Keratinocyte (primary cell): ENCODE data around the gene PNMA8B. TPM values are rescaled to one million over a fixed set of nuclear protein-coding genes. Genes with fewer than 3 reads are reported as not detected.
A peak's percentile ranks its signal among the peaks of the same experiment; 100 is the strongest.

Experiments
- DNase-seq: peaks from one replicate; pipeline ENCODE4 v3.0.0-alpha.2; 2011; ENCODE audit warnings: low read depth, missing footprints, low spot score
- FAIRE-seq: peaks from 2 replicates; lab custom pipeline; 2011; peaks lifted over from hg19 to GRCh38; lab: Jason Lieb, UNC
- H2AFZ ChIP-seq: 2 replicates; pipeline ENCODE4 v1.6.0; 2012; ENCODE audit warnings: low read length, control low read depth, inconsistent platforms; ENCODE audit not compliant: control insufficient read depth
- H3K27ac ChIP-seq: 2 replicates; pipeline ENCODE4 v1.5.1; 2011; ENCODE audit warnings: low read length; ENCODE audit not compliant: control insufficient read depth, insufficient read depth
- H3K27me3 ChIP-seq: 3 replicates; pipeline ENCODE4 v1.6.0; 2011; ENCODE audit warnings: low read length; ENCODE audit not compliant: control insufficient read depth, insufficient read depth; ENCODE audit errors: extremely low read depth
- H3K36me3 ChIP-seq, 2 experiments: 2 replicates in 1 of 2; 3 replicates in 1 of 2; pipeline ENCODE4 v1.5.1; 2011; ENCODE audit warnings: low read length in 2 of 2, mild to moderate bottlenecking in 1 of 2; ENCODE audit not compliant: control insufficient read depth in 2 of 2, insufficient read depth in 2 of 2; ENCODE audit errors: extremely low read depth in 1 of 2
- H3K4me1 ChIP-seq: 3 replicates; pipeline ENCODE4 v1.5.1; 2011; ENCODE audit warnings: low read length; ENCODE audit not compliant: control insufficient read depth, insufficient read depth; ENCODE audit errors: extremely low read depth
- H3K4me2 ChIP-seq: 3 replicates; pipeline ENCODE4 v1.6.0; 2011; ENCODE audit warnings: low read depth, low read length; ENCODE audit not compliant: control insufficient read depth, insufficient read depth; ENCODE audit errors: extremely low read depth
- H3K4me3 ChIP-seq, 3 experiments: fragments of 200-600 bp in 1 of 3; sonication (generic) in 1 of 3; 2 replicates in 2 of 3; 3 replicates in 1 of 3; pipeline ENCODE4 v1.5.1; 2011 to 2016; ENCODE audit warnings: low read length in 3 of 3, mild to moderate bottlenecking in 3 of 3, control low read depth in 2 of 3, inconsistent platforms in 1 of 3, low read depth in 1 of 3, mixed read lengths in 1 of 3, mixed run types in 1 of 3, moderate library complexity in 1 of 3; ENCODE audit not compliant: control insufficient read depth in 2 of 3, insufficient read depth in 2 of 3; ENCODE audit errors: extremely low read depth in 1 of 3
- H3K79me2 ChIP-seq: 2 replicates; pipeline ENCODE4 v1.6.0; 2012; ENCODE audit warnings: low read length; ENCODE audit not compliant: control insufficient read depth, insufficient read depth
- H3K9ac ChIP-seq: 3 replicates; pipeline ENCODE4 v1.6.0; 2011; ENCODE audit warnings: low read length; ENCODE audit not compliant: control insufficient read depth, insufficient read depth; ENCODE audit errors: extremely low read depth
- H3K9me1 ChIP-seq: 3 replicates; pipeline ENCODE4 v1.6.0; 2011; ENCODE audit warnings: low read length; ENCODE audit not compliant: control insufficient read depth, insufficient read depth; ENCODE audit errors: extremely low read depth
- H3K9me3 ChIP-seq: 2 replicates; pipeline ENCODE4 v1.5.1; 2012; ENCODE audit warnings: low read depth, low read length; ENCODE audit not compliant: control insufficient read depth
- H4K20me1 ChIP-seq: 3 replicates; pipeline ENCODE4 v1.6.0; 2011; ENCODE audit warnings: low read length; ENCODE audit not compliant: control insufficient read depth, insufficient read depth; ENCODE audit errors: extremely low read depth
- EZH2 ChIP-seq: IDR thresholded peaks from one replicate; pipeline ENCODE4 v1.6.1; 2012; ENCODE audit warnings: inconsistent platforms, mild to moderate bottlenecking, low read length, moderate library complexity
- dilution Hi-C: fragments of 300-500 bp; cut with MboI; formaldehyde crosslinking; loops from one replicate; pipeline ENCODE4 v1.7.0; 2020; ENCODE audit warnings: low sequenced_read_pairs; ENCODE audit not compliant: extremely low pct_ligation_motif_present
- polyA plus RNA-seq, 5 experiments: library from polyadenylated mRNA; depleted of rRNA in 3 of 5; stranded (reverse) in 3 of 5; stranded (forward) in 1 of 5; unstranded in 1 of 5; fragments of >200 nt; gene quantifications; 1 replicate in 1 of 5; 2 replicates in 3 of 5; 3 replicates in 1 of 5; pipeline versions ENCODE4 v1.2.1 to v1.2.3, GENCODE V29; 2011 to 2012; ENCODE audit warnings: missing spikeins in 2 of 5, low read depth in 1 of 5, low replicate concordance in 1 of 5
- TF ChIP-seq, protein P1 (sequence below), 3 experiments: IDR thresholded peaks in 1 of 3; conservative IDR thresholded peaks in 1 of 3; optimal IDR thresholded peaks in 1 of 3; 2 replicates in 2 of 3; 3 replicates in 1 of 3; pipeline versions ENCODE3 to v1.5.1; 2011; ENCODE audit warnings: low read length in 3 of 3, mild to moderate bottlenecking in 3 of 3, moderate library complexity in 2 of 3, control low read depth in 1 of 3, inconsistent platforms in 1 of 3; ENCODE audit not compliant: insufficient read depth in 2 of 3; ENCODE audit errors: extremely low read depth in 1 of 3

The PNMA8B gene
- polyA plus RNA-seq, 1 donor (not counting 4 experiments of a cell fraction or from before 2014, with no cell fraction given) = not detected

DNA sequence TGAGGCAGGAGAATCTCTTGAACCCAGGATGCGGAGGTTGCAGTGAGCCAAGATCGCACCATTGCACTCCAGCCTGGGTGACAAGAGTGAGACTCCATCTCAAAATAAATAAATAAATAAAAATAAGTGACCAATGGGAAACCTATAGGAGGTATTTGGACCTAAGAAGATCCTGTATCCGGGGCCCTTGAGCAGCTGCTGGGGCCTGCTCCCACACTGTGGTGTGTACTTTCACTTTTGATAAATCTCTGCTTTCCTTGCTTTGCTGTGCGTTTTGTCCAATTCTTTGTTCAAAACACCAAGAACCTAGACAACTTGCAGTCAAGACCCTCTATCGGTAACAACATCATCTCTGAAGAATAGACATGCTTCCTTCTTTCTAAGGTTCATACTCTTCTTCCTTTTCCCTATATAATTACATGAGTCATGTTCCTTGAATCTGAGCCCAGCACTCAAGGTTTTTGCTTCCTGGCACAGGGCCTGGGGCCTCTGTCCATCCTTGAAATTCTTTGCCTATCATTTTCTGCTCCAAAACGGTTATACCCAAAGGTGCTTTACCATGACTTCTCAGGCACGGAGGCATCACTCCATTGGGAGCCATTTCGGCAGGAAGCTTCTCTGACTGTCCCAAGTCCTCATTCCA lies 52.7 kb downstream of the PNMA8B start:
- peak; percentile 93 for FAIRE-seq
- Histone ChIP-seq H3K4me1 (peaks cover 10% of the 10 kb centered on the region), H3K27me3 (no peaks in the 10 kb centered on the region), H3K27ac (no peak overlapping the region), H3K36me3 (no peaks in the 10 kb centered on the region), H3K4me3 (no peak overlapping the region), H3K79me2 (no peaks in the 10 kb centered on the region), H2AFZ (no peak overlapping the region), H3K9me3 (no peaks in the 10 kb centered on the region), H4K20me1 (no peaks in the 10 kb centered on the region), H3K9ac (no peak overlapping the region), H3K9me1 (no peaks in the 10 kb centered on the region), H3K4me2 (peak overlapping the region; percentile 78)
- DNase-seq = no peak
- dilution Hi-C loops = no loop called here
- TF ChIP-seq, protein P1, sequence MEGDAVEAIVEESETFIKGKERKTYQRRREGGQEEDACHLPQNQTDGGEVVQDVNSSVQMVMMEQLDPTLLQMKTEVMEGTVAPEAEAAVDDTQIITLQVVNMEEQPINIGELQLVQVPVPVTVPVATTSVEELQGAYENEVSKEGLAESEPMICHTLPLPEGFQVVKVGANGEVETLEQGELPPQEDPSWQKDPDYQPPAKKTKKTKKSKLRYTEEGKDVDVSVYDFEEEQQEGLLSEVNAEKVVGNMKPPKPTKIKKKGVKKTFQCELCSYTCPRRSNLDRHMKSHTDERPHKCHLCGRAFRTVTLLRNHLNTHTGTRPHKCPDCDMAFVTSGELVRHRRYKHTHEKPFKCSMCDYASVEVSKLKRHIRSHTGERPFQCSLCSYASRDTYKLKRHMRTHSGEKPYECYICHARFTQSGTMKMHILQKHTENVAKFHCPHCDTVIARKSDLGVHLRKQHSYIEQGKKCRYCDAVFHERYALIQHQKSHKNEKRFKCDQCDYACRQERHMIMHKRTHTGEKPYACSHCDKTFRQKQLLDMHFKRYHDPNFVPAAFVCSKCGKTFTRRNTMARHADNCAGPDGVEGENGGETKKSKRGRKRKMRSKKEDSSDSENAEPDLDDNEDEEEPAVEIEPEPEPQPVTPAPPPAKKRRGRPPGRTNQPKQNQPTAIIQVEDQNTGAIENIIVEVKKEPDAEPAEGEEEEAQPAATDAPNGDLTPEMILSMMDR (optimal IDR thresholded peaks at IDR 0.05 in 1 of 3, IDR thresholded peaks at IDR 0.05 in 1 of 3, conservative IDR thresholded peaks at IDR 0.05 in 1 of 3; ENCODE audit: extremely low read depth in 1 of 3, insufficient read depth in 2 of 3, low read length in 3 of 3) = no peak
- TF ChIP-seq EZH2 = no peak

DNA sequence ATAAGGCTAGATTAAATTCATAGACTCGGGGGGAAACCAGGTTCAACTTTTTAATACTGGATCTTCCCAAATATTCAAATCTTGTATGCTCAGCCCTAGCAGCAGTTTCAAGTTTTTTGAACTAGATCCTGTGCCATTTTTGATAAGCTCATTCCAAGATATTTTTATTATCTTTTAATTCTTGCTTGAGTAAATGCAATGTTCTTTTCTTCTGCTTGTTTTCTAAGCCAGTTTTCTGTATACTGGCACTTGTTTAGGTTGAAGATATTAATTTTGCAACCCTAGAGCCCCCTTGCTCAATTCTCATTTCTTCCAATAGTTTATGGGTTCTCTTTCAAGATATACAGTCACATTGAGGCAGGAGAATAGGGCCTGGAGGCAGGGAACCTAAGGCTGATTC lies 53.8 kb downstream of the PNMA8B start:
- H3K4me1 ChIP-seq = peaks cover 10% of the 10 kb centered on the region
- no peak for FAIRE-seq
- dilution Hi-C loops = no loop called here
- H3K4me3 ChIP-seq = no peak overlapping the region
- DNase-seq = no peak
- H4K20me1 ChIP-seq = no peaks in the 10 kb centered on the region
- H2AFZ ChIP-seq = no peak overlapping the region
- TF ChIP-seq, protein P1 (optimal IDR thresholded peaks at IDR 0.05 in 1 of 3, IDR thresholded peaks at IDR 0.05 in 1 of 3, conservative IDR thresholded peaks at IDR 0.05 in 1 of 3; ENCODE audit: extremely low read depth in 1 of 3, insufficient read depth in 2 of 3, low read length in 3 of 3) = no peak
- TF ChIP-seq EZH2 = no peak
- H3K27ac ChIP-seq = no peak overlapping the region
- no peaks in the 10 kb centered on the region for H3K27me3 ChIP-seq
- no peak overlapping the region for H3K4me2 ChIP-seq
- H3K36me3 ChIP-seq = no peaks in the 10 kb centered on the region
- no peaks in the 10 kb centered on the region for H3K9me1 ChIP-seq
- no peaks in the 10 kb centered on the region for H3K9me3 ChIP-seq
- H3K79me2 ChIP-seq = no peaks in the 10 kb centered on the region
- H3K9ac ChIP-seq = no peak overlapping the region

Other genes starting within 250 kb of the PNMA8B start
- gene HIF3A, start 198.8 kb downstream of the PNMA8B start, polyA plus RNA-seq = 0.01 TPM in 1 of 3 replicates, not detected in the others
- 89.2 to 106 TPM (median 97.5 TPM) in 3 replicates for gene PPP5C, start 148.8 kb downstream of the PNMA8B start, polyA plus RNA-seq
- gene CCDC8, start 82.3 kb downstream of the PNMA8B start, polyA plus RNA-seq = 5.2 to 5.6 TPM (median 5.4 TPM) in 3 replicates
- gene PNMA8C, start 66.9 kb downstream of the PNMA8B start, polyA plus RNA-seq = not detected in 3 replicates
- 0.16 to 0.28 TPM (median 0.24 TPM) in 3 replicates for gene PNMA8A, start 24.3 kb downstream of the PNMA8B start, polyA plus RNA-seq
- 245 to 556 TPM (median 411 TPM) in 3 replicates for gene CALM3, start 105.5 kb upstream of the PNMA8B start, polyA plus RNA-seq
- gene PTGIR, start 129.2 kb upstream of the PNMA8B start, polyA plus RNA-seq = 0.08 TPM in 1 of 3 replicates, not detected in the others
- gene GNG8, start 140.3 kb upstream of the PNMA8B start, polyA plus RNA-seq = not detected in 3 replicates
- gene DACT3, start 165.3 kb upstream of the PNMA8B start, polyA plus RNA-seq = 0.03 to 0.14 TPM (median 0.04 TPM) in 3 replicates
- gene PRKD2, start 221.2 kb upstream of the PNMA8B start, polyA plus RNA-seq = 9.9 to 29.0 TPM (median 13.4 TPM) in 3 replicates